HepG2 (cell line): ENCODE measurements around the gene SCFD2. TPM values are rescaled to one million over a fixed set of nuclear protein-coding genes. Genes with fewer than 3 reads are reported as not detected.
A peak's percentile ranks its signal among the peaks of the same experiment; 100 is the strongest.

Experiments
- ATAC-seq: fragments of 200-7000 bp; cut with Tn5 transposase; 3 replicates; pipeline ENCODE4 v1.9.1; 2020; ENCODE audit warnings: mild to moderate bottlenecking, moderate library complexity
- BruUV-seq: library from RNA; stranded (reverse); fragments of 400-500 nt; replicated peaks from 2 replicates; lab custom pipeline; 2021; lab: Mats Ljungman, UMichigan
- CTCF ChIA-PET: fragments of 300-600 bp; formaldehyde crosslinking; extraction: SDS; loops from one replicate; lab custom pipeline; 2021; ENCODE audit warnings: low total read pairs, inconsistent platforms, low intra/inter-chr PET ratio; lab: Yijun Ruan, JAX
- POLR2A ChIA-PET: fragments of 350-600 bp; sonication (Branson Sonifier 250); formaldehyde crosslinking; loops from one replicate; lab custom pipeline; 2020; ENCODE audit warnings: antibody characterized with exemption, inconsistent platforms; lab: Yijun Ruan, JAX
- DNase-seq: peaks from one replicate; pipeline ENCODE4 v3.0.0-alpha.2; 2015; ENCODE audit warnings: low spot score
- FAIRE-seq: peaks from 3 replicates; lab custom pipeline; 2011; peaks lifted over from hg19 to GRCh38; lab: Jason Lieb, UNC
- H2AFZ ChIP-seq: one replicate; pipeline ENCODE4 v1.6.1; 2011; ENCODE audit warnings: low read length, inconsistent platforms
- H3K27ac ChIP-seq: fragments of 300-600 bp; 3 replicates; pipeline ENCODE4 v1.8.0; 2011; ENCODE audit warnings: mixed run types, mild to moderate bottlenecking, mixed read lengths, low read length, inconsistent platforms; ENCODE audit not compliant: insufficient read depth; ENCODE audit errors: extremely low read length
- H3K27me3 ChIP-seq, 2 experiments: fragments of 200-600 bp in 1 of 2; 2 replicates in 1 of 2; 3 replicates in 1 of 2; pipeline versions ENCODE4 v1.6.0 to v1.8.0; 2011; ENCODE audit warnings: low read length in 2 of 2, mild to moderate bottlenecking in 2 of 2, moderate library complexity in 2 of 2, inconsistent platforms in 1 of 2; ENCODE audit not compliant: insufficient read depth in 2 of 2, control insufficient read depth in 1 of 2
- H3K36me3 ChIP-seq, 2 experiments: fragments of 200-600 bp in 1 of 2; replicated peaks in 1 of 2; 2 replicates in 1 of 2; 3 replicates in 1 of 2; pipeline versions ENCODE4 v1.5.1 to v1.8.0; 2011; ENCODE audit warnings: low read length in 2 of 2, inconsistent platforms in 1 of 2; ENCODE audit not compliant: insufficient read depth in 2 of 2, control insufficient read depth in 1 of 2
- H3K4me1 ChIP-seq: 2 replicates; pipeline ENCODE4 v1.5.1; 2012; ENCODE audit warnings: low read length, inconsistent platforms; ENCODE audit not compliant: insufficient read depth
- H3K4me2 ChIP-seq: 2 replicates; pipeline ENCODE4 v1.6.0; 2011; ENCODE audit warnings: low read depth, low read length, inconsistent platforms
- H3K4me3 ChIP-seq, 3 experiments: fragments of 200-600 bp in 1 of 3; sonication (generic), shearing (Covaris generic) in 1 of 3; replicated peaks in 1 of 3; 2 replicates each; pipeline ENCODE4 v1.5.1; 2011 to 2016; ENCODE audit warnings: low read length in 3 of 3, inconsistent platforms in 2 of 3, low read depth in 2 of 3, mild to moderate bottlenecking in 2 of 3, control low read depth in 1 of 3, mixed read lengths in 1 of 3; ENCODE audit not compliant: insufficient read depth in 1 of 3
- H3K79me2 ChIP-seq: one replicate; pipeline ENCODE4 v1.6.1; 2011; ENCODE audit warnings: low read length, inconsistent platforms; ENCODE audit not compliant: insufficient read depth
- H3K9ac ChIP-seq: 2 replicates; pipeline ENCODE4 v1.6.0; 2011; ENCODE audit warnings: mild to moderate bottlenecking, low read depth, low read length, inconsistent platforms; ENCODE audit not compliant: insufficient read depth
- H3K9me3 ChIP-seq: 2 replicates; pipeline ENCODE4 v1.5.1; 2012; ENCODE audit warnings: mild to moderate bottlenecking, low read length
- H4K20me1 ChIP-seq: 2 replicates; pipeline ENCODE4 v1.6.0; 2011; ENCODE audit warnings: inconsistent platforms, mild to moderate bottlenecking, low read length, moderate library complexity; ENCODE audit not compliant: insufficient read depth
- ARNT ChIP-seq: fragments of 450-650 bp; IDR thresholded peaks from 2 replicates; pipeline ENCODE4 v1.6.1; 2017
- KDM1A ChIP-seq: IDR thresholded peaks from 2 replicates; pipeline ENCODE4 v1.6.1; 2016; ENCODE audit warnings: missing compliant biosample characterization
- UBTF ChIP-seq: sonication (generic); formaldehyde crosslinking; IDR thresholded peaks from 2 replicates; pipeline ENCODE4 v1.4.0; 2020; ENCODE audit warnings: mild to moderate bottlenecking, missing genetic modification reagents
- ZNF652 ChIP-seq: IDR thresholded peaks from 2 replicates; pipeline ENCODE4 v1.6.1; 2016; ENCODE audit warnings: low read depth, borderline replicate concordance
- WGBS: methylation state at CpG from one replicate; pipeline ENCODE4 v1.1.6; 2017; ENCODE audit warnings: low lambda C conversion rate; 5-methylcytosine and 5-hydroxymethylcytosine counted together
- in situ Hi-C: cut with HindIII; loops from 2 replicates; pipeline ENCODE4 v1.10.0; 2017; ENCODE audit warnings: low pct_unique_long_range_greater_than_20kb; ENCODE audit not compliant: extremely low pct_ligation_motif_present
- intact Hi-C: fragments of 100-400 bp; cut with micrococcal nuclease; formaldehyde crosslinking; loops from one replicate; pipeline ENCODE4 v1.10.0; 2022; ENCODE audit not compliant: unreplicated experiment
- polyA plus RNA-seq, 8 experiments: library from polyadenylated mRNA; depleted of rRNA in 3 of 8; stranded (reverse) in 7 of 8; unstranded in 1 of 8; fragments of >200 nt; fragmentation: Illumina TruSeq in 4 of 8; extraction: Trizol in 4 of 8; gene quantifications; 2 replicates each; pipeline versions ENCODE4 v1.2.1 to v1.2.3, GENCODE V29; 2011 to 2016; ENCODE audit warnings: low read depth in 4 of 8, missing spikeins in 1 of 8, mixed read lengths in 1 of 8; ENCODE audit not compliant: insufficient read depth in 1 of 8
- total RNA-seq, 5 experiments: library from RNA; depleted of rRNA; stranded (reverse); fragments of >200 nt; fragmentation: Illumina TruSeq; extraction: Trizol; gene quantifications; 2 replicates each; pipeline ENCODE4 v1.2.3, GENCODE V29; 2016; ENCODE audit warnings: low read depth in 1 of 5

SCFD2 gene
- total and polyA plus RNA-seq, 2 of the 13 experiments (the other 11 are each of a cell fraction or from before 2014, with no cell fraction given): 4.6 to 15.6 TPM

DNA sequence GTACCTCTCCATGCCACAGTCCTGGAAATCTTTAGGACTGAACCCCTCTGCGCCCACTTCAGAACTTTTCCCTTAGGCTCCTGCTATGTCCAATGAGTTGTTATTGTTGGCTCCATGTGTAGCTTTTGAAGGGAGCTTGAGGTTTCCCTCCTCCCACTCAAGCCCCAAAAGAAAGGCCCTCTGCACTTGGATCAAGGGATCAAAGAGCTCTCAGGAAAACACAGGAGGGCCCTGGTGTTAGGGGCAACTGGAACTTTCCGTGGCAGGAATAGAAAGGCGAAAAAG, 368.8 kb downstream of the SCFD2 start (continued):
- no peak for TF ChIP-seq KDM1A (CRISPR knock-in tag)
- no peak for TF ChIP-seq UBTF (CRISPR knock-in tag)

GRCh38 chr4:52996261-52997131, 369.4 kb downstream of the SCFD2 start:
- no peak overlapping the region for H3K9ac ChIP-seq
- H3K9me3 ChIP-seq: no peaks in the 10 kb centered on the region
- no peaks in the 10 kb centered on the region for H3K36me3 ChIP-seq
- WGBS: 87% methylated on average over 7 of the region's 7 CpGs
- DNase-seq (no peak), ATAC-seq (no peak), FAIRE-seq (no peak)
- H2AFZ ChIP-seq: no peak overlapping the region
- no peaks in the 10 kb centered on the region for H3K27me3 ChIP-seq
- no peak overlapping the region for H3K4me2 ChIP-seq
- H3K4me1 ChIP-seq: peaks cover 21% of the 10 kb centered on the region
- ChIA-PET POLR2A (no interaction called here), CTCF (no interaction called here)
- no peaks in the 10 kb centered on the region for H4K20me1 ChIP-seq
- H3K79me2 ChIP-seq: no peaks in the 10 kb centered on the region
- no peak for TF ChIP-seq ARNT
- peak; percentile 19; the same call in 1 of the 2 replicates for TF ChIP-seq ZNF652 (CRISPR knock-in tag)
- in situ Hi-C loops: loop anchor here (25.0 kb wide), 1 partner anchor 284 kb away; no protein-coding TSS in a partner anchor
- no TSS peak for BruUV-seq
- H3K27ac ChIP-seq: no peak overlapping the region
- H3K4me3 ChIP-seq: no peak overlapping the region
- intact Hi-C loops: no loop called here
